ENCODE results near the gene GJD4.

The GJD4 gene

GRCh38 chr10:35632027-35632426 is 26.9 kb downstream of the GJD4 start:
- no peak for DNase-seq

DNA sequence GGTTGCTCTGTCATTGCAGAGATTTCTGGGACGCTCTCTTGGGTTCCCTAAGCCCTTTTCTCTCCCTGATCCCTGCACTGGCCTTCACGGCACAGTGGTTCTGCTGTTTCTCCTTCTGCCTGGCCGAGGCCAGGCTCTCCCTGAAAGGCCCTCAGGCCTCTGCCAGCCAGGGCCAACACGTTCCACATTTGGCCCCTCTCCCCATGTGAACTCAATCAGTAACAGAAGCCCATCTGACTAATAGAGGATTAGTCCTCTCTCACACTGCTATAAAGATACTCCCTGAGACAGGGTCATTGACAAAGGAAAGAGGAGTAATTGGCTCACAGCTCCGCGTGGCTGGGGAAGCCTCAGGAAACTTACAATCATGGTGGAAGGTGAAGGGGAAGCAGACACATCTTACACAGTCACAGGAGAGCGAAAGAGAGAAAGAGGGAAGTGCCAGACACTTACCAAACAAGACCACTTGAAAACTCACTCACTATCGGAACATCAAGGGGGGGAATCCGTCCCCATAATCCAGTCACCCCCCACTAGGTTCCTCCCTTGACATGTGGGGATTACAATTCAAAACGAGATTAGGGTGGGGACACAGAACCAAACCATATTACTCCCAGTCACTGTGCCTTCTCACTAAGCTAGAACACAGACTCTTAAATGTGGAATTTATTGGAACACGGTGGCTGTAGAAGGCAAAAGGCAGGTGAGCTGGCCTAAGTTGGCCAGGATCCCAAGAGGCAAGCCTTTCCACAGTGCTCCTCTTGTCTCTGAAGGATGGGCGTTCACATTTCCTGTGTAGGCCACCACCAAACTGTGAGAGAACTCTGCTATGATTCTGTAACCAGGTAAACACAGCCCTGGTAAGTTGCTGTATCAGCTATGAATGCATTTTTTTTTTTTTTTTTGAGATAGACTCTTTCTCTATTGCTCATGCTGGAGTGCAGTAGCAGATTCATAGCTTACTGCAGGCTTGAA is 28.2 kb downstream of the GJD4 start:
- DNase-seq, result no peak

DNA sequence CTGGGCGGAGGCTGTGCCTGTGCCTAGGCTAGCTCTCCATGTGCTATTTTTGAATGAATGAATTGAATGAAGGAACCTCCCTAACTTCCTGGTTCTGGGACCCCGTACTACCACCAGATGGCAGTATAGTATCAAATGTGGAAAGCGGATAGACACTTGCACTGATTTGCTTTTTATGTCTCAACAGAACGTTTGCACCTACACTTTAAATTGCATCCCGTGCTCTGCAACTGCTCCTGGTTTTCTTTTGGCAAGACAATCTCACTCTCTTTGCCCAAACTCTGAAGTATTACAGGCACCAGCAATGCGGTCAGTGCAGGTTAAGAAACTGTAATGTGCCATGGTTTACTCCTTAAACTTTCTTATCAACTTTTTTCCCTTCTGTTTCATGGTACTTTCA is 30.4 kb downstream of the GJD4 start:
- peak; percentile 53 for DNase-seq

GRCh38 chr10:35636956-35637355 is 31.8 kb downstream of the GJD4 start:
- DNase-seq, result no peak

GRCh38 chr10:35637462-35637861 is 32.3 kb downstream of the GJD4 start:
- DNase-seq, result no peak

DNA sequence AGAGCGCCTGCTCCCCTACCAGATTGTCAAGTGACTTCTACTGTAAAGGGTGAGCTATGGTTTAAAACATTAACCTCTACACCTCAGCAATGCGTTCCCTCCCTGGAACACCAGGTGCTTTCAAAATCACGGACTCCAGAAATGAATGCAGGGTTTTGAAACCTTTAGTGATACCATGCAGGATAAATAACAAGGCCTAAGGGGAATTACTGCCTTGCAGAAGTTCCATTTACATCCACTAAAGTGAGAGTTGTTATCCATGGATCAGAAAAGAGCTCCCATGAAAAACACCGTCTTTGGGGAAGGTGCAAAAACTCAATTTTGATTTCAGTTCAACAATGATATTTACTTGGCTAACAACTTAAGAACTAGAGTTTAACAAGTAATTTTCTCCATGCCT is 33.0 kb downstream of the GJD4 start:
- DNase-seq, result no peak

DNA sequence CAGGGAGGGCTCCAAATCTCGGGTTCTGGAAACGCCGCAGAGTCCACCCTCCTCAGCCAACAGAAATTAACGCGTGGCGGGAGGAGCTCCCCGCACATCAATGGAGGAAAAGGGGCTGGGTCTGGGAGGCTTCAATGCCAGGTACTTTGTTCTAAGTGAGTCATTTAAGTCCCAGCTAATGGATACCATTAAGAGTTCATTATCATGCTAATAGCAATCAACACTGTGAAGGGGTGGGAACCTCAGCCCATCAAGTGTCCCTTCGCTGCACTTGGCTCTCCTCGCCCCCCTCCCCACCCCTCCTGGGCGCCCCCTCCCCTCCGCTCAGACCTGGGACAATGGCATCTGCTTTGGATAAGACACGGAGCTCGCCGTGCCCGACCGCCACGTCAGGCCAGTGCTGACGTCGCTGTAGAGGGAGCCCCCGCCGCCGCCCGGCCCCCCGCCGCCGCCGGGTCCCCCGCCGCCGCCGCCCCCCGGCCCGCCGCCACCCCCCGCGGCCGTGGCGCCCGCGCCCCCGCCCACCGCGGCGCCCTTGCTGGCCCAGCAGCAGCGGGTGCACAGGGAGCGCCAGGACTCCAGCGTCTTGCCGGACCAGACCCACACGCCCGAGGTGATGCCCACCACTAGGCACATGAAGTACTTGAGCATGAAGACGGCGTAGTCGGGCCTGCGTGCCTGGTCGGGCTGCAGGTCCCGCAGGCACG is 34.0 kb downstream of the GJD4 start:
- no peak for DNase-seq

DNA sequence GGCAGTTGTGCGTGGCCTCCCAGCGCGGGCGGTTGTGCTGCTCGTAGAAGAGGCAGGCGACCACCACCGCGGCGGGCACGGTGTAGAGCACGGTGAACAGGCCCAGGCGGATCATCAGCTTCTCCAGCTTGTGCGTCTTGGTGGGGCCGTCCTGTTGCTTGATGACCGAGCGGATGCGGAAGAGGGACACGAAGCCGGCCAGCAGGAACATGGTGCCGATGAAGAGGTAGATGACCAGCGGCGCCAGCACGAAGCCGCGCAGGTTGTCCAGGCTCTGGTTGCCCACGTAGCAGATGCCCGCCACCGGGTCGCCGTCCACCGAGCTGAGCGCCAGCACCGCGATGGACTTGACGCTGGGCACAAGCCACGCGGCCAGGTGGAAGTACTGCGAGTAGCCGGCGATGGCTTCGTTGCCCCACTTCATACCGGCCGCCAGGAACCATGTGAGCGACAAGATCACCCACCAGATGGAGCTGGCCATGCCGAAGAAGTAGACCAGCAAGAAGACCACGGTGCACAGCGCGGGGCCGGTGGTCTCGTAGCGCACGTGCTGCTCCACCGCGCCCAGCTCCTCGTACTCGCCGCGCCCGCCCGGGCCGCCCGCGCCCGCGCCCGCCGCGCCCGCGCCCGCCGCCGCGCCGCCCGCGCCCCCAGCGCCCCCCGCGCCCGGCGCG is 34.7 kb downstream of the GJD4 start:
- peak; percentile 18 for DNase-seq

DNA sequence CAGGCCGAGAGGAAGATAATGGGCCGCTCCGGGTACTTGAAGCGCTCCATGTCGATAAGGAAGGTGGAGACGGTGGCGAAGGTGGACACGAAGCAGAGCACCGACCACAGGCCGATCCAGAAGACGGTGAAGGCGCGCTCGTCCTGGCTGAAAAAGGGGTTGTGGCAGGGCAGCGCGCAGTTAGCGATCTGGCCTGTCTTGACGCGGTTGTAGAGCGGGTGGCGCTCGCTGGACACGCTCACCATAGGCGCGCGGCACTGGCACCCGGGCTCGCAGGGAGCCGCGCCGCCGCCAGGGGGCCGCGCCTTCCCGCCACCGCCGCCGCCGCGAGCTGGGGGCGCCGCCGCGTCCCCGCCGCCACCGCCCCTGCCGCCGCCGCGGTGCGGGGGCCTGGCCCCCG is 35.3 kb downstream of the GJD4 start:
- DNase-seq, result peak; percentile 50

DNA sequence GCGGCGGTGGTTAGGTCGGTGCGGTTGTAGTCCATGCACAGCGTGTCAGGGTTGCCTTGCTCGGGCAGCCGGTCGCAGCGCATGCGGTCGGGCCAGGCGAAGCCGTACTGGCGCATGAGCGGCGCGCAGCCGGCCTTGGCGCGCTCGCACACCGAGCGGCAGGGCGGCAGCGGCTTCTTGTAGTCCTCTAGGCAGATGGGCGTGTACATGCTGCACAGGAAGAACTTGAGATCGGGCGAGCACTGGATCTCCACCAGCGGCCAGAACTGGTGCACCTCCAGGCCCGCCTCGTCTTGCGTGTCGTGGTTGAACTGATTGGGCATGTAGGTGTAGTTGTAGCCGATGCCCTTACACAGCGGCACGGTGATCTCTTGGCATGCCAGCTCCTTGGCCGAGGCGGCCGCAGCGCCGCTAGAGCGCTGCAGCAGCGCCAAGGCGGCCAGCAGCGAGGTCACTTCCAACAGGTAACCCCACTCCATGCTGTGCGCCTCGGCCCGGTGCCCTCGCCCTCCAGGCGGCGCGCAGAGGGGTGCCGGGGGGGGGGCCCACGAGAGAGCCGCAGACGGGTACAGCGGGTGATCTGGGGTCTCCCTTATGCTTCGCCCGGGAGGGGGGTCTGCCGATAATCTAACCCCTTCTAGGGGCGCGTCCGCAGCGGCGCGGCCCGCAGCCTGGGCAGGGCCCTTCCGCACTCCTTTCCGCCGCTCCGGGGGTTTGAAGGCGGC is 36.0 kb downstream of the GJD4 start:
- peak; percentile 68 for DNase-seq

- no peak for DNase-seq
These were observed 36.5 kb downstream of the GJD4 start for GRCh38 chr10:35641676-35642034.

GRCh38 chr10:35642035-35642792 is 37.1 kb downstream of the GJD4 start, which contains the start of gene FZD8:
FZD8 (minus strand) TSS chr10:35642296; CDS start chr10:35641429, 867 bp downstream.
- DNase-seq, result peak; percentile 80

DNA sequence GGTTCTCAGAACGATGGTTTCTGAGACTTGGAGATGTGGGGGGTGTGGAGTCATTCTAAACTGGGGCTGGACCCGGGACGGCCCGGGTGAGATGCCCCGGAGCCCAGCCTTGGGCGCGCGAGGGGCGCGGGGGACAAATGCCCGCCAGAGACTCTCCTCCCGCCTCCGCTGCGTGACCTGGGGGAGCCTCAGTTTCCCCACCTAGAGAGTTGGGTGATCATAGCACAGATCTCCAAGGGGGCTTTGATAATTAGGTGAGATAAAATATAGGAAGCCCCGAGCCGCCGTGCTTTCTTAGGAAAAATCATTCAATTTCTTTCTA is 37.6 kb downstream of the GJD4 start:
- no peak for DNase-seq

- no peak for DNase-seq
These were observed 38.3 kb downstream of the GJD4 start for GRCh38 chr10:35643151-35644049.

DNA sequence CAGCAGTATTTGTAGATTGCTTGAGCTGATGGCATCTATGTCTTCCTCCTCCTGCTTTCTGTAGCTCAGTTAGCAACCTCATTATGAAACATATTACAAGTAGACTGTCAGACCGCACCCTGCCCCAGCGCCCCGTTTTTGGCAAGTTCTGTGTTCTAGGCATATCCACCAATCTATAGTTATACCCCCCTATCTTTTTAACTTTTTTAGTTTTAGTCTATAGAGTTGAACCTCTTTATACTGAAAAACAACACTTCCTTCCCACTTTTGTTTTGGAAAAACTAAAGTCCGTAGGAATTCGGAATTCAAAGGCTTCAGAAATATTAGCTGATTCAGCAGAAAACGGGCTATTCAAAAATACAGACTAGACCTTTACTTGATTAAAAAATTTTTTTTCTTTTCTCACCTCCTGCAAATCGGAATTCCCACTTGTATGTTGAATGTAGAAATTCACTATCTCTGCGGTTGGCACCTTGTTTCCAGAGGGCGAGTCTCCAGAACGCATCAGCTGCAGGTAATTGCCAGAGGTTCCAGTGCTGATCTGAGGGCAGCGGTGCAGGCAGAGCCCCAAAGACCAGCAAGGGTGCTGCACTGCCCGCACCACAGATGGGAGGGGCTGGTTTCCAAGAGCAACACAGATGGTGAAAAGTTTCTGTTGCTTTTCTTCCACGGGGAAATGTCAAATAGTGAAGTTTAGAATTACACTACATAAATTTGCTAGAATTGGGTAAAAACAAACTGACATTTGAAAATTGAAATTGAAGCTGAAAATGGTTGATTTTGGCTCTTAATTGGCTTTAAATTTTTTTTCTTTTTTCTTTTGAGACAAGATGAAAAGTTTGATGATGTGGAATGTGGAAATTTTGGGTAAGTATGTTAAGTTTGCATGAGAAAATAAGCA is 39.2 kb downstream of the GJD4 start:
- peak; percentile 17 for DNase-seq

GRCh38 chr10:35650894-35651293 is 45.8 kb downstream of the GJD4 start:
- no peak for DNase-seq

GRCh38 chr10:35652824-35653223 is 47.7 kb downstream of the GJD4 start:
- DNase-seq, result no peak

DNA sequence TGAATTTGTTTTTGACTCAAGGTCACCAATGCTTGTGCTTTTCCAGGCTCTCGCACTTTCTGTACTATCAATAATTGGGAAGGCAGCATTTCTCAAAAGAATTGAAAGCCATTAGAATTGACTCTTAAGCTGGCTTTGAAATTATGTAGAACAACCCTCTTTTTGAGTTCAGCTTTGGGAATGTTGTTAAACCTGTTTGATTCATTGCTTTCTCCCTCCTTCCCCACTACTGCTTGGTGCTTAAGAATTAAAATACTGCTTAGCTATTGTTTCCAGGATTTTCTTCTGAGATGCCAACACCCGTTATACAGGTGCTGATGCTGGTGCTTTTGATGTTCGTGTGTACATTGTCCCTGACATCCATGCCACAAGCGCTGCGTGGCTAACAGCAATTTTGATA is 52.5 kb downstream of the GJD4 start:
- DNase-seq, result no peak
